ENCODE results near the gene PITX1.

PITX1 gene

DNA sequence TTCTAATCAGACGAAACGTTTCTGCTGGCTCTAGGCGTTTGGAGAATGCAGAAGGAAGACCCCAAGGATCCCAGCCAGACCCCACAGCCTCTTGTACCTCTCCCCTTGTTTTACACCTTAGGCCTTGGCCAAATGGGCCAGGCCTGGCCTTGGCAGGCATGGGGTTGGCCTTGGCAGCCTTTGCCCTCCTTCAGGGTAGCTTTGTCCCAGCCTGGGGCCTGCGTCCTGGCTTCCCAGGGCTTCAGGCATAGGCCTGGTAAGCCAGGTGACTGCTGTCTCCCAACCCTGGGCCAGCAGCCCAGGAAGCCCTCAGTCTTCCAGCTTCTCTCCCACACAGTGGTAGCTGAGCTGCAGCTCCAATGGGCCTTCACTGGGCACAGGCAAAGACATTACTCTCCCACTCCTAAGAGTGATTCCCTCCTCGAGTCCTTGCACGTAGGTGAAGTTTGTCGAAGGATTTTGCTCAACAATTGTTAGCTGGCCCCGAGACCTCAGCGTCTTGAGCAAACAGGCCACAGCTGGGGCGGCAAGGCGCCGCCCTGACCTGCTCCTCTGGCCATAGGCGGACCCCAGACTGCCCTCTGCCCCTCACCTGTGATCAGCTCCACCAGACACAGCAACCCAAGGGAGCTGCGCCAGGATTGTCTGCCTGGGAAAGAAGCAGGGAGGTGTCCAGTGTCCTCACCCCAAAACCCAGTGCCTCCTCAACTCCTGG, 1.1 kb upstream of the PITX1 start:
- DNase-seq (ENCODE audit: low read depth) = peak; percentile 52
- TF ChIP-seq, protein P1, sequence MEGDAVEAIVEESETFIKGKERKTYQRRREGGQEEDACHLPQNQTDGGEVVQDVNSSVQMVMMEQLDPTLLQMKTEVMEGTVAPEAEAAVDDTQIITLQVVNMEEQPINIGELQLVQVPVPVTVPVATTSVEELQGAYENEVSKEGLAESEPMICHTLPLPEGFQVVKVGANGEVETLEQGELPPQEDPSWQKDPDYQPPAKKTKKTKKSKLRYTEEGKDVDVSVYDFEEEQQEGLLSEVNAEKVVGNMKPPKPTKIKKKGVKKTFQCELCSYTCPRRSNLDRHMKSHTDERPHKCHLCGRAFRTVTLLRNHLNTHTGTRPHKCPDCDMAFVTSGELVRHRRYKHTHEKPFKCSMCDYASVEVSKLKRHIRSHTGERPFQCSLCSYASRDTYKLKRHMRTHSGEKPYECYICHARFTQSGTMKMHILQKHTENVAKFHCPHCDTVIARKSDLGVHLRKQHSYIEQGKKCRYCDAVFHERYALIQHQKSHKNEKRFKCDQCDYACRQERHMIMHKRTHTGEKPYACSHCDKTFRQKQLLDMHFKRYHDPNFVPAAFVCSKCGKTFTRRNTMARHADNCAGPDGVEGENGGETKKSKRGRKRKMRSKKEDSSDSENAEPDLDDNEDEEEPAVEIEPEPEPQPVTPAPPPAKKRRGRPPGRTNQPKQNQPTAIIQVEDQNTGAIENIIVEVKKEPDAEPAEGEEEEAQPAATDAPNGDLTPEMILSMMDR (IDR thresholded peaks at IDR 0.05; ENCODE audit: control insufficient read depth, extremely low read depth, insufficient read depth) = no peak
- H3K4me3 ChIP-seq (ENCODE audit: low read depth, low read length) = peak overlapping the region; percentile 71

DNA sequence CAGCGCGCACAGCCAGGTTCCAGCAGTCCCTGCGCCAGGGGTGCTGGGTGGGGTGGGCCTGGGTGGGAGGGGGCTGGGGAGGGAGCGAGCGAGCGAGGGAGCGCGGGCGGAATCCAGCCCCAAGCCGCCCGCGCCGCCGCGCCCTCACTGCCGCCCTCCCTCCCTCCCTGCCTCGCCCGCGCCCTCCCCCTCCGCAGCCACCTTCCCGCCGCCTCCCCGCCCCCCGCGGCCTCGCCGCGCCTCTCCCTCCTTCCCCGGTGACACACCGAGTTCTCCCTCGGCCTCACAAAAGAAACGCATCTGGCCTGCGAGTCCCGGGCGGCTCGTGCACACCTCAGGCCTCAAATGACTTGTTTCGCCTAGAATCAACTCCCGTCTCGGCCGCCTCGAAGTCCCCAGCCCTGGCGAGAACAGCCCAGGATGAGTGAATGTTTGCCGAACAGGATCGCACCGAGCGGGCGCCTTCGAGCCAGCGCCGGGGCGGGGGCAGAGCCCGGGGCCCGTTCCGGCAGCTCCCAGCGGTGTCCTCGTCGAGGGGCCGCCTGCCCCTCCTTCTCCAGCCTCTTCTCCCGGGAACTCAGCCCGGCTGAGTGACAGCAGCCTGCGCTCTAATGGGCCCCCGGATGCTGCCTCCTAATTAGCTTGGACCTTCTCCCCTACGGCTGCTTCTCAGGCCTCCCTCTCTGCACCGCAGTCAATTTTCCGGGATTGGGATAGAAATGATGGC, 371 bp upstream of the PITX1 start:
- TF ChIP-seq, protein P1 (IDR thresholded peaks at IDR 0.05; ENCODE audit: control insufficient read depth, extremely low read depth, insufficient read depth) = no peak
- peak overlapping the region; percentile 71 for H3K4me3 ChIP-seq (ENCODE audit: low read depth, low read length)
- peak; percentile 36 for DNase-seq (ENCODE audit: low read depth)

DNA sequence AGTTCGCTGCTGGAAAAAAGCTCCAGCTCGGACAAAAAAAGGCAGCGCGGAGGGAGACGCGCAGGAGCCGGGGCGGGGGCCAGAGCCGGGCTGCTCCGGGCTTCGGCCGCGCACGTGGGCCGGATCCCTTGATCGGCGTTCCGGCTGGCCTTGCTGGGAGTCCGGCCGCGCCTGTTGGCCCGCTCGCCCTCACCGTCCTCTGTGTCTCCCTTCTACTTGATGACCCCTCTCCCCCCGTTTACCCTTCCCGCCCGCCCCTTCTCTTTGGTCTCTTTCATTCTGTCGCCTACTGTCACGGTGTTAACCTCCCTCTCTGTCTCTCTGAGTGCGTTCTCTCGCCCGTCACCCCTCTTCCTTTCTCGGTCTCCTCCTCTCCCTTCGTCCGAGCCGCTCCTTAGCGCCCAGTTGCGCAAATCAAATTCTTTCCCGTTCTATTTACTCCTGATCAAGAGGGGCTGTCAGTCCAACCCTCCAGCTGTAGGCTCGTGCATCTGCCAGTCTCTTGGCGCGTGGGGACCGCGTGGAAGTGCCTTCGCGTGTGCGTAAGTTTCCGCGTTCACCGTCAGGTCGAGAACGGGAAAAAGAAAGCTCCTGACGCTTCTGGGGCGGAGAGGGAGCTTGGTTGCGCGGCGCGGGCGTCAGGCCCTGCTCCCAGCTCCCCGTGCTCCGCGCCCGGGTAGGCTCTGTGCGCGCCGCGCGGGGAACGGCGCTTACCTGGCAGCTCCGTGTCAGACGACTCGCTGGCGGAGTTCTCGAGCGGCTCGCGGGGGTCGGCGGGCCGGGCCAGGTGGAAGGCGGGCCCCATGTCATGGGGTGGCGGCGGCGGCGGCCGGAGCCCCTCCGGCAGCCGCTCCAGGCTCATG, 798 bp downstream of the PITX1 start:
- DNase-seq (ENCODE audit: low read depth) = no peak
- peak overlapping the region; percentile 71 for H3K4me3 ChIP-seq (ENCODE audit: low read depth, low read length)
- TF ChIP-seq, protein P1 (IDR thresholded peaks at IDR 0.05; ENCODE audit: control insufficient read depth, extremely low read depth, insufficient read depth) = no peak

DNA sequence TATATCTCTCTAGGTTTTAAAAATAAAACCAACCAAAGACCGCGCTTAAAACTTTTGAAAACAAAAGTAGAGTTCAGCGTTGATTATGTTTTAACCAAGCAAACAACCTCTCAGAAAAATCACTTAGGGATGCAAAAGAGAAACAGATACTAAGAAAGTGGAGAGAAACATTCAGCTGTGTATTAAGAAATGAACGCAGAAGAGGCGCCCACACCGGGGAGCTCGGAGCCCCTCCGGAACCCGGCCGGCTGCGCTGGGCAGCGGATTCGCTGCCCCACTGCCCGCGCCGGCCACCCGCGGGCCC, 1.4 kb downstream of the PITX1 start:
- no peak for DNase-seq (ENCODE audit: low read depth)
- TF ChIP-seq, protein P1 (IDR thresholded peaks at IDR 0.05; ENCODE audit: control insufficient read depth, extremely low read depth, insufficient read depth) = no peak
- peak overlapping the region; percentile 71 for H3K4me3 ChIP-seq (ENCODE audit: low read depth, low read length)

DNA sequence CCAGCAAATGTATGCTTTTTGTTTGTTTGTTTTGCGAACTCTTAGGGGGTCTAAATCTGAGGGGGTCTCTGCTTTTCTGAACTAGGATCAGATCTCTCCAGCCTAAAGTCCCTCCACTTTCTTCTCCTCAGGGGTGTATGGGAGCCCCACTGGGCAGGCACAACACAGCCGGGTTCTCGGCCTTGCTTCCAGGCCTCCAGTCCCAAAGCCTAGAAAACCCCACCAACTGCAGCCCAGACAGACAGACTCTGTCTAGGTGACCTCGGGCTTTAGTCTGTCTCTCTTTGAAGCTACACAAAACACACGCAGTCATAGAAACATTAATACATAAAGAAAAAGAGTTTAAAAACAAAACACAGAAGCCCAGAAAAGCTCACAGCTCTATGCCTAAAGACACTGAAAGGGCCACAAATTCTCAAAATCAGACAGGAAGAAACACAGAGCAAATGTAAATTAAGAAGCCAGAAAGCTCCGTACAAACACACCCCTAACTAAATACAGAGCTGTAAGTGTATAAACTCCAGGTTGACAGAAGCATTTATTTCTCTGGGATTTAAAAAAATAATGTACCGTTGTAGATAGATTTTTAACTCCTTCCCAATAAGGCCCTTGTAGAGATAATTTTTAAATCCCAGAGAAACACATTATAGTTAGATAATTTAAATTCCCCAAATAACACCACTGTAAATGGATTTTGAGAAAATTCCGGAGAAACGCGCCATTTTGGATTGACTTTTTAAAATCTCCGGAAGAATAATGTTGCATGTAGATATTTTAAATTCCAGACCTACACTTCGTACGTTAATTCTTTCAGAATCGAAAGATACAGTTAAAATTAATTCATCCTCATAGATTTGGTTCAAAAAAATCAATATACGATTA, 2.0 kb downstream of the PITX1 start:
- DNase-seq (ENCODE audit: low read depth) = no peak
- peak overlapping the region; percentile 71 for H3K4me3 ChIP-seq (ENCODE audit: low read depth, low read length)
- TF ChIP-seq, protein P1 (IDR thresholded peaks at IDR 0.05; ENCODE audit: control insufficient read depth, extremely low read depth, insufficient read depth) = no peak

Measured in LNCaP clone FGC (cell line).